Activated naive CD4-positive, alpha-beta T cell treated with anti-CD3 and anti-CD28 coated beads, Interleukin-2, amount 10 ng/mL, durations not matched to agents 7 days and 5 days (primary cell): Measurements from ENCODE around the gene IARS1.

Experiments used
- CTCF ChIA-PET: fragments of 350-600 bp; sonication (Branson Sonifier 250); formaldehyde crosslinking; loops from one replicate; lab custom pipeline; 2021; ENCODE audit warnings: antibody characterized with exemption; lab: Charles Lee
- DNase-seq: peaks from one replicate; pipeline ENCODE4 v3.0.0-alpha.2; 2020
- H3K27ac Mint-ChIP-seq: one replicate; pipeline ENCODE4 v1.8.0; 2021; ENCODE audit warnings: mild to moderate bottlenecking, moderate library complexity, mixed read lengths
- H3K27me3 Mint-ChIP-seq: one replicate; pipeline ENCODE4 v1.8.0; 2021; ENCODE audit warnings: mild to moderate bottlenecking, mixed read lengths
- H3K36me3 Mint-ChIP-seq: one replicate; pipeline ENCODE4 v1.8.0; 2021; ENCODE audit warnings: mixed read lengths
- H3K4me1 Mint-ChIP-seq: one replicate; pipeline ENCODE4 v1.8.0; 2021; ENCODE audit warnings: mixed read lengths
- H3K4me3 Mint-ChIP-seq: one replicate; pipeline ENCODE4 v1.8.0; 2021; ENCODE audit warnings: mild to moderate bottlenecking, moderate library complexity, mixed read lengths
- H3K9me3 Mint-ChIP-seq: one replicate; pipeline ENCODE4 v1.8.0; 2021; ENCODE audit warnings: mixed read lengths

Gene IARS1

DNA sequence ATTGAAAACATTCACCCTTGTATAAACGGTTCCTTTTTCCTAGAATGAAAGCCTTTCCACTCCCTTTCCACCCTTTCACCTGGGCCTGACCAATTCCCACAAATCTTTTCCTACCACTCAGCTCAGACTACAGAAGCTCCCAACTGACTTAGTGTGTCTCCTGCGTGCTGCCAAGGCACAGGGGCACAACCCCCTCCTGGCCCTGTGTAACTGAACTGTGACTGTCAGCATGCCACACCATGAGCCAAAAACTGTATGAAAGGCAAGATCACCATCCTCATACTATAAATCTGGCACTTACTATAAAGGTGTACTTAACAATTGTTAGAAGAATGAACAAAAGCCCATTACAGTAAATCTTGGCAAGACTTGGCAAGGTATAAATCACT lies 20.1 kb upstream of the IARS1 start:
- no peak for DNase-seq
- CTCF ChIA-PET: interaction anchor here (0.6 kb wide), 1 partner anchor 13 kb away, joined by 4 read pairs; no protein-coding TSS in a partner anchor
- Mint-ChIP-seq H3K27me3 (no peaks in the 10 kb centered on the region), H3K27ac (no peak overlapping the region), H3K36me3 (peaks cover 57% of the 10 kb centered on the region), H3K4me1 (peaks cover 12% of the 10 kb centered on the region), H3K9me3 (no peaks in the 10 kb centered on the region), H3K4me3 (no peak overlapping the region)

DNA sequence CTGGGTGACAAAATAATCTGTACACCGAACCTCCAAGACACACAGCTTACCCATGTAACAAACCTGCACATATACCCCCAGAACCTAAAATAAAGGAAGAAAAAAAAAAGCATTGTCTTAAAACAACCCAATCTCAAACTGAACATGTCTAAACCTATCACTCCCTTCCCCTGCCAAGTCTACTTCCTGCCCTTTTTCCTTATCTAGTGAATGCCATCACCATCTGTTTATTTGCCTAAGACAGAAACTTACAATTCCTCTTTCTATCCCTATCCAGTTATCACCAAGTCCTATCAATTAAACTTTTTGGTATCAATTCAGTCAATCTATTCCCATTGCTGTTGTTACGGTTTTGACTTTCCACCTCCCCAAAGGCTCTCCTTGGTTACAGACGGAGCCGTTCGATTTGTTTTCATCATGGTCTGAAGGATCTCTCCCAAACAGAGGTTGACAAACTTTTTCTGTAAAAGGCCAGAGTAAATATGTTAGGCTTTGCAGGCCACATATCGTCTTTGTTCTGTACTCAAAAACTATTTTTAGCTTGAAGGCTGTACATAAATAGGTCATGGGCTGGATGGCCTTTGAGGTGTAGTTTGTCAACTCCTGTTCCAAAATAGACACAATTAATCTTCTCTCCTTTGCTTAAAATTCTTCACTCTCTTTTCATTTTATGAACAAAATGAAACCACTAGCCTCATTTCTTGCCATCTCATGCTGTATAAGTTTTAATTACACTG lies 19.6 kb upstream of the IARS1 start:
- CTCF ChIA-PET: no interaction called here
- Mint-ChIP-seq H3K9me3 (no peaks in the 10 kb centered on the region), H3K4me3 (no peak overlapping the region), H3K4me1 (peaks cover 12% of the 10 kb centered on the region), H3K27me3 (no peaks in the 10 kb centered on the region), H3K36me3 (peaks cover 58% of the 10 kb centered on the region), H3K27ac (no peak overlapping the region)
- DNase-seq: no peak

DNA sequence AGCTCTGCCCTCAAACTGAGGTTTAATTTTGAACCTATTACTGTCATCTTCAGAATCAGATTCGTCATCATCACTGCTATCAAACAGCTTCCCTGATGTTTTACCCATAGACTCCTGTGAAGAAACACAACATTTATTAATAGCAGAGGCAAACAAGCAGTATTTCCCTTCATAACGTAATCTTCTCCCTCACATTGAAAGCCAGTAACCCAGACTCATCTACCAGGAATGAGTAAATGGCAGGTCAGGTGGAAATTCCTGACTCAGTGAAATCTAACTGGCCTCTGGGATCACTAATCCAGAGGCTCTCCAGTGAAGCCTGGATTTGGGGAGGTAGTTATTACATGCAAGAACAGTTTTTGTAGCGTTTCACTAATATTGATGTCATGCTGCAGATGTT lies 17.1 kb upstream of the IARS1 start:
- CTCF ChIA-PET: no interaction called here
- no peak for DNase-seq
- Mint-ChIP-seq H3K27me3 (no peaks in the 10 kb centered on the region), H3K27ac (no peak overlapping the region), H3K4me1 (peaks cover 12% of the 10 kb centered on the region), H3K36me3 (peaks cover 55% of the 10 kb centered on the region), H3K9me3 (no peaks in the 10 kb centered on the region), H3K4me3 (no peak overlapping the region)

DNA sequence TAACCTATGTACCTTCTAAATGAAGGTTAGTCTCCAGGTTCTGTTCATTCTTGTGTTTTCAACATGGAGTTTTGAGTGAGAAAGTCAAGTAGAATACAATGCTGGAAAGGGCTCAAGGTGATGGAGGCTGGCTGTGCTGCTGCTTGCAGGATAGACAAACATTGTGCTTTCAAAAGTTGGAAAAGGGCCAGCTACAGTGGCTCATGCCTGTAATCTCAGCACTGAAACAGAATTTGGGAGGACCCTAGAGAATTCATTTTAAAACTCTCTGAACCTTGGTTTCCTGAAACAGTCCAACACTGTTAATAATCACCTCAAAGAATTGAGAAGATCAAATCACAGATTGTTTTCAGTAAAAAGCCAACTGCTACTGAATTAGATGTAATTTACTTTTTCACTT lies 15.4 kb upstream of the IARS1 start:
- DNase-seq: no peak
- H3K27ac Mint-ChIP-seq: no peak overlapping the region
- no peak overlapping the region for H3K4me3 Mint-ChIP-seq
- H3K36me3 Mint-ChIP-seq: peaks cover 57% of the 10 kb centered on the region
- CTCF ChIA-PET: no interaction called here
- H3K27me3 Mint-ChIP-seq: no peaks in the 10 kb centered on the region
- no peaks in the 10 kb centered on the region for H3K9me3 Mint-ChIP-seq
- peaks cover 12% of the 10 kb centered on the region for H3K4me1 Mint-ChIP-seq

DNA sequence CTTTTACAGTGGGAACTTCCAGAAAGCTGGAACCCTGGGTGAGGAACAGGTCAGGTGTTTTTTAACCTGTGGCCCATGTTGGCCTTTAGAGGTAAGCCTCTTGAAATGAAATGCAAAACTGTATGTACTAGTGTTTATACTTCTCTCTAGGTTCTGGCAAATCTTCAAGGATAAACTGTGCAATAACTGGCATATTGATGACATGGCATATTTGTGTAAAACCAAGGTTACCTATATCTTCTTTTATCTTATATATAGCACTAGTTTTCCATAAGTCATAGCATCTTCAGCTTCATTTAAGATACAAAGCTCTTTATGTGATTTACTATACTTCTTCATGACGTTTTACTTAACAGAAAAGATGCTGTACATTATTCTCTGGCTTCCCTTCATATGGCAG lies 7.4 kb upstream of the IARS1 start:
- peaks cover 58% of the 10 kb centered on the region for H3K36me3 Mint-ChIP-seq
- H3K4me3 Mint-ChIP-seq: no peak overlapping the region
- H3K27me3 Mint-ChIP-seq: no peaks in the 10 kb centered on the region
- CTCF ChIA-PET: interaction anchor here (0.7 to 1.5 kb wide), 2 partner anchors 13 to 161 kb away, joined by 4 to 5 read pairs; no protein-coding TSS in a partner anchor
- H3K9me3 Mint-ChIP-seq: no peaks in the 10 kb centered on the region
- H3K27ac Mint-ChIP-seq: no peak overlapping the region
- DNase-seq: no peak
- H3K4me1 Mint-ChIP-seq: peaks cover 17% of the 10 kb centered on the region

DNA sequence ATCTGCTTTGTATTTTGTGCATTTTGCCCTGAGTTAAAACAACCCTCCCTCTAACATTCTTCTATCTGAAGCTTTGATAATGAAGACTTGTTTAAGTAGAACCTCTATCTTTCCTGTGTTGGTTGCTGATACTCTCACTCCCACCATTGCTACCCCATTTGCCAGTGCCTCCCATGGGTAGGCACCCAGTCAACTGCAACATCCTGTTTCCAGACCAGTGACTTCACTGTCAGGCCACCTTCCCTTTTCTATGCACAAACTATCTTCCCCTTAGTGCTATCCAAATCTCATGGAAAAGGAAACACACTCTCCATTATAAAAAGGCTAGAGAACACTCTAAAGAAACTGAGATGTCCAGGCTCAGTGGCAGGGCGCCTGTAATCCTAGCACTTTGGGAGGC lies 5.6 kb upstream of the IARS1 start:
- CTCF ChIA-PET: no interaction called here
- peaks cover 34% of the 10 kb centered on the region for H3K4me1 Mint-ChIP-seq
- no peak for DNase-seq
- no peaks in the 10 kb centered on the region for H3K27me3 Mint-ChIP-seq
- H3K36me3 Mint-ChIP-seq: peaks cover 45% of the 10 kb centered on the region
- H3K9me3 Mint-ChIP-seq: no peaks in the 10 kb centered on the region
- H3K27ac Mint-ChIP-seq: peak overlapping the region; percentile 3
- H3K4me3 Mint-ChIP-seq: no peak overlapping the region

DNA sequence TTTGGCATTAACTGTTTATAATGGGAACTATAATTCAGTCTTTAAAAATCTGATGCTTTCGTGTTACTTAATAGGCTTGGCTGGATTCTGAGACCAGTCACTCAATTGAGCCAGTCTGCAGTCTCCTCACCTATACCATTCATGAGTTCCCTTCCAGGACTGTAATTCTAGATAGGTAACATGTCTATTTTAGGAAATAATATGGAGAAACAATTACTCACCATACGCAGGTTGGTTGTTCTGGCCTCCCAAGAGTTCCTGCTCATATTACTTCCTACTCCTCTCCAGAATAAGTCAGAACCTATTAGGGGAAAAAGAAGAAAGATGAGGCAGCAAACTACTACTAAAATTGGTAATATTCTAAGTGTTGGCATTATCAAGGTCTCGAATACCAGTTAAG lies 4.5 kb upstream of the IARS1 start:
- Mint-ChIP-seq H3K36me3 (peaks cover 48% of the 10 kb centered on the region), H3K27me3 (peaks cover 4% of the 10 kb centered on the region), H3K9me3 (no peaks in the 10 kb centered on the region), H3K4me1 (peaks cover 37% of the 10 kb centered on the region), H3K4me3 (peak overlapping the region; percentile 59), H3K27ac (peak overlapping the region; percentile 91)
- CTCF ChIA-PET: interaction anchor here (0.8 kb wide), 1 partner anchor 31 kb away, joined by 4 read pairs; no protein-coding TSS in a partner anchor
- no peak for DNase-seq

DNA sequence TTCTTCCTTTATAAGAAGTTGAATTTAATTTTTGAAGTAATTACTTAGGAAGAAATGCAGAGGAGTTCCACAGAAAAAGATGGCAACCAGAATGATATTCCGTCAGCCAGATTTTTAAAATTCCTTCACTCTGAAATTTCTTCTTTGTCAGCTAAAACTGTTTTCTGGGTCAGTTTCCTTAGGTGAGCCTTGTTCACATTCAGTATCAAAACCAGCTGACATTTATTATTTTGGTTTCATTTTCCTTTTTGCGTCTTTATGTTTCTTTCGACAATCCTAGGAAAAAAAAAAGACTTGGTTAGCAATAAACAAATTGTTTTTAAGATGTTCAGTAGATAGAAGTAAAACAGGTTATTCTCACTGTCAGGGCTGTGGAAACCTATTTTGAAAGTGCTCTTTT lies 4.1 kb upstream of the IARS1 start:
- no peak for DNase-seq
- Mint-ChIP-seq H3K4me1 (peaks cover 42% of the 10 kb centered on the region), H3K4me3 (peak overlapping the region; percentile 59), H3K9me3 (no peaks in the 10 kb centered on the region), H3K36me3 (peaks cover 48% of the 10 kb centered on the region), H3K27ac (peak overlapping the region; percentile 91), H3K27me3 (peaks cover 4% of the 10 kb centered on the region)
- CTCF ChIA-PET: interaction anchor here (1.8 kb wide), 1 partner anchor 157 kb away, joined by 6 read pairs; no protein-coding TSS in a partner anchor

DNA sequence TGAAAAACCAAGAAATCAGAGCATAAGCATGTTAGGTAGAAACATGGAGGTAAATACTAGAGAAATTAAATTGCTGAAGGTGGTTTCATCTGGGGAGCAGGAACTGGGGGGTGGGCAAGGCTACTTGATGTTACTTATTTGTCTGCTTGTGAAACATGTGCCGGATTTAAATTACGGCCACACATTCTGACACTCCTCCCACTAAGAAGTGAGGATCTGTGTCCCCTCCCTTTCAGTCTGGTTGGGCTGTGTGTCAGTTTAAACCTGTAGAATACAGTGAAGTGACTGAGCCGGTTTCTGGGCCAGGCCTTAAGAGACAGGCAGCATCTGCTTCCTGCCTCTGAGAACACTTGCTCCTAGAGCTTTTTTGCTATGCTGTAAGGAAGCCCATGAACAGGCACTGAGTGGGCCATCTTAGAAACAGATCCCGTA lies 2.3 kb upstream of the IARS1 start:
- CTCF ChIA-PET: interaction anchor here (1.4 to 1.8 kb wide), 2 partner anchors 18 to 156 kb away, joined by 3 to 6 read pairs; no protein-coding TSS in a partner anchor
- peak overlapping the region; percentile 51 for H3K27ac Mint-ChIP-seq
- H3K27me3 Mint-ChIP-seq: peaks cover 4% of the 10 kb centered on the region
- peaks cover 41% of the 10 kb centered on the region for H3K36me3 Mint-ChIP-seq
- no peak overlapping the region for H3K4me3 Mint-ChIP-seq
- no peak for DNase-seq
- no peaks in the 10 kb centered on the region for H3K9me3 Mint-ChIP-seq
- peaks cover 59% of the 10 kb centered on the region for H3K4me1 Mint-ChIP-seq

DNA sequence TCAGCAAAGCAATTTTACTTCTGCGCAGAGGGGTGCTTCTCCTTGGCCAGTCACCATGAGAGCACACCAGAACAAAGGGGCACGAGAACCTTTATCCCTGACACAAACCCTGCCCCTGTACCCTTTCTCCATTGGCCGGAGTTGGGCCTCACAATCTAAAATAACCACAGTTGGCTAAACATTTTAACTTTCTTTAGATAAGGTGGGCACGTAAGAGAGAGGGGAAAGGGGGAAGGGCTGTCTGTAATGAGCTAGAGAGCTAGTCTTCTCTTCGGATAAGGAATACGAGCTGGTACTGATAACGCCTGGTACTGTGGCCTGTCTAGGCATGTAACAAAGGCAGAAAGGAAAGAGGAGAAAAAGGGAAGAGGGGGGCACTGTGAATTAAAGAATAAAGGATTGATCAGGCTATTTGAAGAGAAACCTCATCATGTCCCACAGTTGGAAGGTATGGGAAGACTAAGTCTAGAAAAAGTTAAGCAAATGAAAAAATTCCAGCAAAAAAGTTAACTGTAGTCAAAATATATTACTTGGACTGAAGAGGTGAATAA lies 1.8 kb upstream of the IARS1 start:
- Mint-ChIP-seq H3K9me3 (no peaks in the 10 kb centered on the region), H3K27ac (peak overlapping the region; percentile 51), H3K27me3 (peaks cover 4% of the 10 kb centered on the region), H3K4me3 (peak overlapping the region; percentile 30), H3K4me1 (peaks cover 65% of the 10 kb centered on the region), H3K36me3 (peaks cover 44% of the 10 kb centered on the region)
- CTCF ChIA-PET: interaction anchor here (0.8 to 1.4 kb wide), 2 partner anchors 18 to 155 kb away, joined by 3 to 4 read pairs; no protein-coding TSS in a partner anchor
- DNase-seq: no peak

DNA sequence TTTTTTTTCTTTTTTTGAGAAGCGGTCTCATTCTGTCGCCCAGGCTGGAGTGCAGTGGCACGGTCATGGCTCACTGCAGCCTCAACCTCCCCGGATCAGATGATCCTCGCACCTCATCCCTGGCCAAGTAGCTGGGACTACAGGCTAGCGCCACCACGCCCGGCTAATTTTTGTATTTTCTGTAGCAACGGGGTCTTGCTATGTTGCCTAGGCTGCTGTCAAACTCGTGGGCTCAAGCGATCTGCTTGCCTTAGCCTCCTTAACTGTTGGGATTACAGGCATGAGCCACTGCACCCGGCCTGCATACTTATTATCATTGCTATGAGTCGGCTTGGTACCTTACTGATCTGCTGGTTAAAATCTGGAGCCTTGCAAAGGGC lies 790 bp upstream of the IARS1 start:
- H3K27me3 Mint-ChIP-seq: peaks cover 4% of the 10 kb centered on the region
- no peaks in the 10 kb centered on the region for H3K9me3 Mint-ChIP-seq
- H3K4me3 Mint-ChIP-seq: peak overlapping the region; percentile 97
- peaks cover 70% of the 10 kb centered on the region for H3K4me1 Mint-ChIP-seq
- peaks cover 50% of the 10 kb centered on the region for H3K36me3 Mint-ChIP-seq
- CTCF ChIA-PET: no interaction called here
- peak; percentile 31 for DNase-seq
- peak overlapping the region; percentile 97 for H3K27ac Mint-ChIP-seq

DNA sequence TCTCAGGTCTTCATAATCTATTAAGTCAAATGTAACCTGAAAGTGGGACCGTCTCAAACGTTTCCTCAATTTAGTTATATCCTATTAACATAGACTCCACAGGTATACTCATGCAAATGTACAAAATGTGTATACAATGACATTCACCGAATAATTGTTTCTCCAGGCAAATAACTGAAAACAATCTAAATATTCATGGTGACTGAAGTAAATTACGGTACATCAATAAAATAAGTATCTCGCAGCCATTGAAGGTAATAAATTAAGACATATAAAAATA lies 482 bp downstream of the IARS1 start:
- H3K4me3 Mint-ChIP-seq: peak overlapping the region; percentile 97
- DNase-seq: no peak
- peaks cover 68% of the 10 kb centered on the region for H3K4me1 Mint-ChIP-seq
- CTCF ChIA-PET: no interaction called here
- H3K27ac Mint-ChIP-seq: peak overlapping the region; percentile 97
- no peaks in the 10 kb centered on the region for H3K9me3 Mint-ChIP-seq
- H3K27me3 Mint-ChIP-seq: peaks cover 4% of the 10 kb centered on the region
- H3K36me3 Mint-ChIP-seq: peaks cover 47% of the 10 kb centered on the region

DNA sequence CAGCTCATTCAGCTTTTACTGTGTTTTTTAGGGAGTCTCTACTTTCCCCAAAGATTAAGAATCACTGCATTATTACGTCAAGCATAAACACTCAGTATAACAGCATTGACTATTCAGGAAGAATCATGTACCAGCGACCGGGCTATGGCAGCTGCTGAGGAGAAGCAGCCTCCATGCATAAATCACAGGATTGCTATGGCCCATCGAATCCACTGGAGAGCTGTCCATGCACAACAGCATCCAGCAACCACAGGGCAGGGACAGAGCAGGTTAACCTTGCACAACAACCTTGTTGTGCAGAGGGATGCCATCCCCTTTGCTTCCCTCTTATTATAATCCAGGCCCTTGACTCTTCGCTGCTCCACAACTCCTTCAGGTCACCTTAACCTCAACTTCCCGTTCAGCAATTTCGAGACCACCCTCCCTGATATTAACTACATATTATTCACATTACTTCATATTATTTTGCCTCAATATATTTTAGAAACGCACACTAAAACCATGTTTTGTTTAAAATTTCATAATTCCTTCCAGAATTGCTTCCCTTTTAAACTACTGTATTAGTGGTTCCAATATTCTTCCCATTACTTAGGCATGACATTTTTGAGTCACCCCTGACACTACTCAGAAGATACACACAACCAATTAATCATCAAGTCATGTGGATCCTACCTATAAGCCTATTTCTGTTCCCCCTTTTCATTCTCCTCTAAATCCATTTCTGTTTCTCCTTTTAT lies 991 bp downstream of the IARS1 start:
- H3K36me3 Mint-ChIP-seq: peaks cover 44% of the 10 kb centered on the region
- H3K4me1 Mint-ChIP-seq: peaks cover 63% of the 10 kb centered on the region
- DNase-seq: no peak
- peaks cover 4% of the 10 kb centered on the region for H3K27me3 Mint-ChIP-seq
- no peaks in the 10 kb centered on the region for H3K9me3 Mint-ChIP-seq
- peak overlapping the region; percentile 97 for H3K27ac Mint-ChIP-seq
- CTCF ChIA-PET: no interaction called here
- H3K4me3 Mint-ChIP-seq: peak overlapping the region; percentile 97

DNA sequence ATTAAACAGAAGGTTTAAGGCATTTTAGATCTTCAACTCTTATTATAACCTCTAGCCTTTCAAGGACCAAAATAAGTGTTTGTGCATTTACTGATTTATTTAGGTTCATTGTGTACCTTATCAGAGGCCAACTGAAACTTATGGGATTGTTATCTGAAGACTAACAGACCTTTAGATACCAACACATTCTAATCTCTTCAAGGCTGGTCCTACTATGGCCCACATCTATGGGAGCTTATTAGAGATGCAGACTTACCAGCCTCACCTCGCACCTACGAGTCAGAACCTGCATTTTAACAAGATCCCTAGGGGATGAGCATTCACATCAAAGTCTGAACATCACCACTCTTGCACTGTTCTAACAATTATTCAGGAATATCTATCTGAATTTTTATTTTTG lies 1.9 kb downstream of the IARS1 start:
- Mint-ChIP-seq H3K4me3 (peak overlapping the region; percentile 97), H3K9me3 (no peaks in the 10 kb centered on the region), H3K4me1 (peaks cover 55% of the 10 kb centered on the region), H3K27ac (no peak overlapping the region), H3K36me3 (peaks cover 39% of the 10 kb centered on the region), H3K27me3 (peaks cover 4% of the 10 kb centered on the region)
- DNase-seq: no peak
- CTCF ChIA-PET: interaction anchor here (1.8 kb wide), 1 partner anchor 151 kb away, joined by 3 read pairs; no protein-coding TSS in a partner anchor
